Left ventricle myocardium superior (tissue), 1 donor: ENCODE data around the gene TMEM63C. TPM values are rescaled to one million over a fixed set of nuclear protein-coding genes. Genes with fewer than 3 reads are reported as not detected.

Experiments used
- ATAC-seq: fragments of 200-7000 bp; cut with Tn5 transposase; one replicate; pipeline ENCODE4 v1.9.1; 2020; ENCODE audit warnings: mild to moderate bottlenecking, moderate library complexity
- DNase-seq: peaks from one replicate; pipeline ENCODE4 v3.0.0-alpha.2; 2020
- intact Hi-C: fragments of 100-400 bp; cut with micrococcal nuclease; formaldehyde crosslinking; loops from one replicate; pipeline ENCODE4 v1.11.0; 2022
- total RNA-seq: library from RNA; stranded (reverse); fragmentation: NEBNext Ultra II Directional; extraction: Animal tissue kit (Norgen Biotek cat#: 25700); gene quantifications from one replicate; pipeline ENCODE4 v1.2.1, GENCODE V29; 2021
- donor health status: DM: no; HTN: yes; CAD: no; lungs with severe emphysema.

The TMEM63C gene
- total RNA-seq, 1 donor from 2014 or later, result 1.9 TPM

DNA sequence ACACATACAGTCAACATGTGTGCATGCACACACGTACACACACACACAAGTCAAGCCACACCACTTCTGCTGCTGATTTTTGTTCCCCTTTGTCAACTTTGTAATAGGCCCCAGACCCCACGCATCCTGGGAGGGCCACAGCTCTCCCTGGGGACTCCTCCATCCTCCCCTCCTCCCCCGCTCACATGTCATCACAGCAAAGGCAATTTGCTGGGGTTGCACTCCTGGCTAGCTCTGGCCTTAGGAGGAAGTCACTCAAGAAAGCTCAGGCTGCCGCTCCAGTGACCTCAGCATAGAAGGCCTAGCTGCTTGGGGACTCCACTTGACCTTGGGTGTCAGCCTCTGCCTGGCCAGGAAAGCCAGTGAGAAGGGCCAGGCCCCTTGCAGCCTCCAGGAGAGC, 62.3 kb downstream of the TMEM63C start:
- DNase-seq (no peak), ATAC-seq (no peak)
- intact Hi-C loops, result no loop called here

DNA sequence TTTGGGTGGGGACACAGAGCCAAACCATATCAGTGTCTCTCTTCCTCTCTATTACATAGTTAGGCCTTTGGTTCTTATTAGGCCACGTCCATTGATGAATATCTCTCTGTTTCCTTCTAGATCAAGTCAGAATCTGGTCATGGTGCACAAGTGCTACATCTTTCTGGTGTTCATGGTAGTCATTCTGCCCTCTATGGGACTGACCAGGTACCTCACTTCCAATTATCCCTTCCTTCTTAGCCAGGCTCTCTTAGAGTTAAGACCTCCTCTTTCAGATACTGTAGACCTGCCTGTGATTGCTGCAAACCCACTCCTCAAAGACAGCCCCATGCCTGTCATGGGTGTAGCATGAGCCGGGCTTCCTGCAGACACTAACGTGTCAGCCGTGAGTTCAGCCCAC, 64.2 kb downstream of the TMEM63C start:
- DNase-seq, result no peak
- intact Hi-C loops, result no loop called here
- no peak for ATAC-seq

DNA sequence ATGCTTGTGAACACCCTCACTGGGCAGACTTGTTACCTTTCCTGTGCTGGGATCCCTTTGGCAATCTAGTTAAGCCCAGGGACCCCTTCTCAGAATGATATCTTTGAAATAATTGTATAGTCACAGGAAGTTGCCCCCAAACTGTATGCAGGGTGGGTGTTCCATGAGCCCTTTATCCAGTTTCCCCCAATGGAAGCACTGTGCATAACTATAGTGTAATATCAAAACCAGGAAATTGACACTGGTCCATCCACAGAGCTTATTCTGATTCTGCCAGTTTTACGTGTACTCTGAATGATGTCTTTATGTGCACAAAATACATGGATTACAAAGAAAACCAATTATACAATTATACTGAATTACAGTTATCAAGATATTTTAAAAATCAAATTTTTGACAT, 65.2 kb downstream of the TMEM63C start:
- intact Hi-C loops, result no loop called here
- ATAC-seq (no peak), DNase-seq (no peak)

DNA sequence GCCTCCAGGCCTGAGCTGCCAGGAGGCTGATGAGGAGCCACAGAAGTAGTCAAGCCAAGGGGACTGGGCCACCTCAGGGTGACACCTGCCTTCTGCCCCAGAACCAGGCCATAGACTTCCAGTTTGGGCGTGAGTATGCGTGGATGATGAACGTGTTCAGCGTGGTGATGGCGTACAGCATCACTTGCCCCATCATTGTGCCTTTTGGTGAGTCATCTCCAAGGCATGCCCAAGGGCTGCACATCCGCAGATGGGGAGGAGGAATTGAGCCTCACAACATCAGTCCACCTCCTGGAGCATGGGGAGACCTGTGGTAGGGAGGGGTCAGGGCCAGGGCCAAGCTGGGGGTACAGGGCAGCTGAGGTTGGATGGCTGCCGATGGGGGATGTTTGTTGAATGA, 67.1 kb downstream of the TMEM63C start:
- ATAC-seq, result no peak
- intact Hi-C loops, result no loop called here
- no peak for DNase-seq

DNA sequence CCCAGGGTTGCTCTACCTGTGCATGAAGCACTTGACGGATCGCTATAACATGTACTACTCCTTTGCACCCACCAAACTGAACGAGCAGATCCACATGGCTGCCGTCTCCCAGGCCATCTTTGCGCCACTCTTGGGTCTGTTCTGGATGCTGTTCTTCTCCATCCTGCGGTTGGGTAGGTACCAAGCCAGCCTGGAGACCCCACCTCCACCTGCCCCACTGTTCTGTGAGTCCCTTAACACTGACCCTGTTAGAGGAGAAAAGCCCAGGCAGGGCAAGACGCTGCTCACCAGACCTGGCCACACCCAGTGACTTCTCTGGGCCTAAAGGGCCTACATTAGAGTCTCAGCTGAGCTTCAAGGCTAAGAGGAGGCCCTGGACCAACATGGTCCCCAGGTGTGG, 67.7 kb downstream of the TMEM63C start:
- intact Hi-C loops, result no loop called here
- ATAC-seq (no peak), DNase-seq (no peak)

DNA sequence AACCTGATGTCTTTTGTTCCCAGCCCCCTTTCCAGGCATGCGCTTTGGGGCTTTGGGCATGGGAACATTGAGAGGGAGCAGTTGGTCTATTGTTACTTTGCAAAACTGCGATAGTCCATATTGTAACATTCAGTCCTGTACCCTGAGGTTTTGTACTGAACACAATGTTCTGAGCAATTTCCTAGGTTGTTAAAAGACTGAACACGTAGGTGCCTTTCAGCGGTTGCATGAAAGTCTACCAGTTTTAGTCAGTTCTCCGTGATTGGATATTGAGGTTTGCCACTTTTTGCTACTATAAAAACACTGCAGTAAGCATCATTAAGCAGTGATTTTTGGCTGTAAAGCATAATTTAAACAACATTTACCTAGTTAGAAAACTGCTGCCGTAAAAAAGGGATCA, 69.3 kb downstream of the TMEM63C start:
- no peak for ATAC-seq
- no peak for DNase-seq

DNA sequence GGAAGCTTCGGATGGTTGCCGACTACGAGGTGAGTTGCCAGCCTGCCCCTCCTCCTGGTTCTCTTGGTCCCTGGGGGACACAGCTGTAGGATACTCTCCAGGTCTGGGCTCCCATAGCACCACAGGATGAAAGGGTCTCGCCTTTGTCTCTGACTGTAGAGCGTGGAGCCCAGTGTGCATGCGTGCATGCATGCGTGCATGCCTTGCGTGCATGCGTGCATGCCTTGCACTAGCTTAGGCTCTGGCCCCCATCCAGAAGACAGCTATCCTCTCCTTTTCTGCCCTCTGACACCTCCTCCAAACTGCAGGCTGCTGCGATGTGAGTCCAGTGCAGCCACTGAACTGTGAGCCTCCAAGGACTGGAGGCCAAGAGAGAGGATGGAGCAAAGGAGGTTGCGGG, 70.3 kb downstream of the TMEM63C start:
- no peak for ATAC-seq
- intact Hi-C loops, result no loop called here

More for the DNA sequence above, 69.3 kb downstream of the TMEM63C start:
- intact Hi-C loops, result no loop called here

DNA sequence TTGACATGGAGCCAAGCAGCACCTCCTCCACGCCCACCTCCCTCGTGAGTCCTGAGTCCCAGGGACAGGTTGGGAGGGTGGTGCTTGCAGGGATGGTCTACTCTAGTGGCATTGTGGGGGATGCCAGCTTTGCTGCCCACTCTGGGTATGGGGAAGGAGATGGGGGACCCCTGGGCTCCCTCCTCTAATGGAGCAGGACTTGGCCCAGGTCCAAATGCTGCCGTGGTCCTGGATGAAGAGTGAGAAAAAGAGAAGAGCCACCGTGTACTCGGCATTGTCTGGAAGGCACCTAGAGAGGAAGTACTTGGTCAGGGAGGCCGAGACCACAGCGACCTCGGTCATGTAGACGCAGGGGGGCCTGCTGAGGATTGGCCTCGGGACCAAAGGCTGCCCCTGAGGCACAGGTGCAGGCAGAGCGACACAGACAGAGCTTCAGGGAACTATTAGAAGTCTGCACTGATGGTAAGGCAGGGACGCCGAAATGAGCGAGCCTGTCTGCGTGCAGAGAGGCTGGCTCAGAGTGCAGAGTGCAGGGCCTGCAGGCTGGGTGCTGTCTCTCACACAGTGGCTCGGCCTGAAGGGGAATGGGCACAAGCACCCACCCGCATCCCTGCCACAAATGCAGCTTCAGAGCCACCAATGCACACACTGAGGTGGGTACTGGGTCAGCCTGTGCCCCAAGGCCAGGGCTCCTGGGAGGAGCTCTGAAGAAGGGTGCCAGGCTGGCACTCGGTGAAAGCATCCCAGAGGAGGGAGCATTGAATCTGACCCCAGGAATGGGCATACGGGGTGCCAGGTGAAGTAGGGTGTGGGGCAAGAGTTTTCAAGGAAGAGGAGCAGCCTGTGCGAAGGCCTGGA, 72.0 kb downstream of the TMEM63C start:
- intact Hi-C loops, result no loop called here
- ATAC-seq, result no peak
- no peak for DNase-seq

More for the DNA sequence above, 70.3 kb downstream of the TMEM63C start:
- DNase-seq, result no peak

DNA sequence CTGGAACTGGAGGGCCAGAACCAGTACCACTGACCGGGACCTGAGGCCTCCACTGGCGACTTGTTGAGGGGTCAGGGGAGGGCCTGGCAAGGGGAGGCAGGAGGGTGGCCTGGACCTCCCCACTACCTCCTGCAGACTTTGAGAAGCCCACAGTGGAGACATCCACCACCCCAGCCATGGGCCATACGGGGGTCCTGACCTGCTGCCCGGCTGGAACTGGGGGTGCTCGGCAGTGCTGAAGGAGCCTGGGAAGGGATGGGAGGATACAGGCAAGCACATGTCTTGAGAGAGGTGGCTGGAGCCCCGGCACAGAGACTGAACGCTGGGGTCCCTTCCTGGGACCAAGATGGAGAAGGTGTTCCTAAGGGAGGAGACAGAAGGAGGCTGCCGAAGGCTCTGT, 75.1 kb downstream of the TMEM63C start:
- no peak for DNase-seq
- intact Hi-C loops, result no loop called here

DNA sequence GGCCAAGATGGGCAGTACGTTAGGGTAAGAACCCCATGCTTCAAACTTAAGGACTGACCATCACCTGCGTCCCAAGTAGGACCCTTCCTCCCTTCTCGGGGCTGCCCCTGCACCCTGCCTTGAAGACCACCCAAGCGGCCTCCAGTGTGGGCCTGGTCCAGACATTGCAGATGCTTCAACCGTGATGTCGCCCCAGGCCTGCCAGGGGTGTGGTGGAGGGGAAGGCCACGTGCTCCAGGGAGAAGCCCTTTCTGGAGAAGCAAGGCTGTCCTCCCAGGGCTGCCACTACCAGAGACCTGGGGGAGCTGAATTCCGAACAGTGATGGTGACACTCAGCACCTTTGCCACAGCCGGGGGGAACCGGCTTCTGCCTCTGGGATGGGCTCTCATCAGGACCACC, 76.1 kb downstream of the TMEM63C start:
- ATAC-seq (no peak), DNase-seq (no peak)
- intact Hi-C loops, result no loop called here

More for the DNA sequence above, 75.1 kb downstream of the TMEM63C start:
- ATAC-seq, result no peak

DNA sequence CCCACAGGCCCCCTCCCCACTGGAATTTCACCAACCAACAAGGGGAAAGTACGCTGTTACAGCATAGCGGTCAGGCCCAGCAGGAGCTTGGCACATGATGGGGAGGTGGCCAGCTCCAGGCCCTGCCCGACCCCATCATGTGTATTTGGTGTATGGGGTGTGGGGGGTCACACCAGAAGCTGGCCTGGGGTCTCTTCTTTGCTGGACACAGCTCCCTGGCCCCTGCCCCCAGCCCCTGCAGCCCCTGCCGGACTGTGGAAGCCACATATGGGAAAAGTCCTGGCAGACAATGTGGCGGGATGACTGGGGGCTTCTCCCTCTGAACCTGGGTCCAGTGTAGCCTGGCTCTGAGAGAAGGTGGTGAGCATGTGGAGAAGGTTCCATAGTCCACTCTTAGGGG, 77.0 kb downstream of the TMEM63C start:
- no peak for ATAC-seq
- DNase-seq, result no peak
- intact Hi-C loops, result no loop called here

DNA sequence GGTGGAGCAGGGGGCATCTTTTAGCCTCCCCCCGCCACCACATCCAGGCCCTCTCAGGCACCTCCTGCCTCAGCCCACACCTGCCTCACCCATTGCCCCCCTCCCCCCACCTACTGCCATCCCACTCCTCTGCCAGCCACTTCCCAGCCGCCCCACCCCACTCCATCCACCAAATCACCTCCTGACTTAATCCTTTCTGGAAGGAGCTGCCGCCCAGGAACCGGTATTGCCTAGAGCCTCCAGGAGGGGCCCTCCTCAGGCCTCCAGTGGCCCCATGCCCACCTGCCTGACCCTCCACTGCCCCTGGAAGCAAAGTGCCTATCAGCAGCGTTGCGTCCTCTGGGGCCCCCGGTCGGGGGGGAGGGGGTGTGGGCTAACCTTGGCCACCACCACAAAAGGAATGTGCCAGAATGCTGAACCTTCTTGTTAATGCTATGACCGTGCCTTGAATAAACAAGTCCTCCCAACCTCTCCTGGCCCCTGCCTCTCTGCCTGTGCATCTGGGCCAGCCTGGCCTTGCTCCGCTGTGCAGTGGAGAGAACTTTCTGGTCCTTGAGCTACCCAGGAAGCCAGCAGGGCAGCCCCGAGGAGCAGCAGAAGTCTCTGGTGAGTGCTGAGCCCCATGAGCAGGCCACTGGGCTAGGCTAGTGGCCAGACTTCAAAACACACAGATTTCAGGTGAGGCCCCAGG, 77.6 kb downstream of the TMEM63C start:
- ATAC-seq (no peak), DNase-seq (no peak)
- intact Hi-C loops, result no loop called here

DNA sequence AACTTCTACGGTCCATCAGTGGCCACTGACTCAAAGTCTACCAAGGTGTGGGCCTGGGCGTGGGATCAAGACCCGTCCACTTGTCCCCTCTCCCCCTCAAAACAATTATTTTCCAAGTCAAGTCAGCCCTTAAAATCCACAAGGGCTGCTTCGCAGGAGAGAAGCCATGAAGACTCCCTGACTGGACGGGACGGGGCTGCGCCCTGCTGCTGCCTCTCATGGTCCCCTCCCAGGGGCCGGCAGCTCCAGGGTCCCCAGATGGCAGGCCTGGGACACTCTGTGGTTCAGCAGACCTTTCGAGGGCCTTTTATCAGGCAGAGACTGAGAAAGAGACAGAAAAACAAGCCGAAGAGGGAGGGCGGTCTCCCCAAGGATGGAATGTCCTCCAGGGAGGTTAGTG, 78.6 kb downstream of the TMEM63C start:
- intact Hi-C loops, result no loop called here
- DNase-seq (no peak), ATAC-seq (no peak)

DNA sequence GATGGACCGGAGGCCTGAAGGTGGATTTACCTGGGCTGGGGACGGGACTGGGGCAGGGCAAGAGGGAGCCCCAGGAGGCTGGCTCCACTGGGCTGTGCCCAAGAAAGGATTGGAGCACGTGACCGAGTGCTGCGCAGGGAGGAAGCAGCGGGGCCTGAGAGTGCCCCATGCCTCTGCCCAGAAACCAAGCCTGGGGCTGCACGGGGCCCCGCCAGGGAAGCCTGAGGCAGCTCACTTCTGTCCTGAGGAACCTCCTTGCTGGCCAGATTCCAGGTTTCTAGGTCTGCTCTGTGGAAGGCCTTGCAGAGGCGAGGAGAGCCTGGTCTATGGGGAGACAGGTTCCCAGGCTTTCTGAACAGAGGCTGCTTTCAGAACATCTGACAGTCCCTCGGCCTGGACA, 79.0 kb downstream of the TMEM63C start:
- ATAC-seq (no peak), DNase-seq (no peak)
- intact Hi-C loops, result no loop called here

DNA sequence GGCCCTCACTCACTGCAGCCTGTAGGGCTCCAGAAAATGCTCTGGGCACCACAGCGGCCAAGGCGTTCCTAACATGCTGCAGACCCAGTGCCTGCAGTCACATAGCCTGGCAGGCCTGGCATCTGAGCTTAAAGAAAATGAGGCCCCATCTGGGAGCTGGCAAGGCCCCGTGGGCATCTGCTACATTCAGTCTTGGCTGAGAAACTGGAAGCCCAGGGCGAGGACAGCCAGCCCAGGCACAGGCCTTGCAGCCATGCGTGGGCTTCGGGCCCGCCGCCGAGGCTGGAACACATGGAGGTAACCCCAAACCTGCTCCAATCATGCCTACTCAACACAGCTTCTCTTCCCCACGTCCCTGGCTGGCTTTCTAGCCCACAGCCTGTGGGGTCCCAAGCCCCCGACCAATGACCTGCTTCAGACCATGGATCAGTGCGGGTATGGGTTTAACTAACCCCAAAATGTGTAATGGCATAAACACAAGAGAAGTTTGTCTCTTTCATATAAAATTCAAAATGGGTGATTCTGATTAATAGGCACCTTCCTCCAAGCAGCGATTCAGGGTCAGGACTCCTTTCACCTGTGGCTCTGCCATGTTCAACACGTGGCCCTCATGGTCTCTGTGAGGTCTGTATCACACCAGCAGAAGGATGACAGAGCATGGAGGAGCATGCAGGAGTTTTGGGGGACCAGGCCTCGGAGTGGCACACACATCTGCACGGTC, 83.0 kb downstream of the TMEM63C start:
- no peak for ATAC-seq
- no peak for DNase-seq
- intact Hi-C loops, result no loop called here

DNA sequence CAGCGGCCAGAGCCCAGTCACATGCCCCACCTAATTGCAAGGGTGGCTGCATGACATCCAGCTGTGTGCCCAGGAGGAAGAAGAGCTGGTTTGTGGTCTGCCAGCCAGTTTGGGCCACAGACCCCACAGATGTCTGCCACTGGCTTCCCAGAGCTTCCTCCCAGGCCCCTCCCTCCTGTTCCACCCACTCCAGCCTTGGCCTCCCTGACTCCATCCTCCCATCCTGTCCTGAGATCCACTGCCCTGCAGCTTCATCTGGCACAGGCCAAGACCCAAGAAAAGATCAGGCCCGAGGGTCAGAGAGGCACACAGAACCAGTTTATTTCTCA, 83.6 kb downstream of the TMEM63C start:
- DNase-seq, result no peak
- intact Hi-C loops, result no loop called here

DNA sequence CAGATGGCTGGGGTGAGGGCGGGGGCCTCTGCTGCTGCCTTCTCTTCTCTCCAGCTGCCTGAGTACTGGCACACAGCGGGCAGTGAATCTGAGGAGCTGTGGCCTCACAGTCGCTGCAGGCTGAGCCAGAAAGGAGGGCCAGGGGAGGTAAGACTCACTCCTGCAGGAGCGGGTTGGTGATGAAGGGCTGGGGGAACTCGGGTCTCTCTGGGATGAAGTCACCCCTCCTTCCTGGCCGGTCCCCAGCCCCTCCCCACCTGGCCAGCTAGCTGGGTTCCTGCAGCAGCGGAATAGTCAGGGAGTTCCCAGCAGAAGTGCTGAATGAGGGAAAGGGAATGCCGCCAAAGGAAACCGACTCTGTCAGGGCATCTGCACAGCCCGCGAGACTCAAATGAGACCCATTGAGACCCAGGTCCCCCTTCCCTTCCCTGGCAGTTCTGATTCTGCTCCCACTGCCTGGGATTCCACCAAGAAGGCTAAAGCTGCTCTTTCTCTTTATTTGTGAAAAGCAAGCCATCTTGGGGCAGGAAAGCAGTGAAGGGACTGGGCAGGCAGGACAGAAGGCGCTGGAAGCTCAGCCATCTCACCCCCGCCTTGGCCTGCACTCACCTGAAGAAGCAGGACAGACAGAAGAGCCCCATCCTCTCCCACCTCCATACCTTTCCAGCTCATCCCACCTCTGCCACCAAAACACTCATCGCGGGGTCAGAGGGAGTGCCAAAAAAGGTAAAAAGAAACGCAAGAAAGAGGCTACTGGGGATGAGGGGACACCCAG, 84.2 kb downstream of the TMEM63C start:
- intact Hi-C loops, result no loop called here
- DNase-seq (no peak), ATAC-seq (no peak)

More for the DNA sequence above, 83.6 kb downstream of the TMEM63C start:
- ATAC-seq, result no peak

DNA sequence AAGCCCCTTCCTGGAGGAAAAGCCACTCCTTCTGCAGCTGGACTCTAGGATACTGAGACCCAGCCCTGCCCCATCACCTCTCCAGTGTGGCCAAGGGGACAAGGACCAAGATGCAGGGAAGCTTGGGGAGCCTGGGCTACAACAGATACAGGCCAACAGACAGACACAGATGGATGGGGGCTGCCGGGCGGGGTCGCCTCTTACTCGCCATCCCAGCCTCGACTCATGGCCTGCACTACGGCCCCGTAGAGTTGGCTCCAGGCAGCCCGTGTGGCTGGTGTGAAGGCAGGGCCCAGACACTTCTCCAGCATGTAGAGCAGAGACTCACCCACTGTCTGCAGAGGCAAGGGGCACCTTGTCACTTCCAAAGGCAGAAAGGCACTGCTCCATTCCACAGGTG, 84.7 kb downstream of the TMEM63C start:
- DNase-seq (no peak), ATAC-seq (no peak)
- intact Hi-C loops, result no loop called here

DNA sequence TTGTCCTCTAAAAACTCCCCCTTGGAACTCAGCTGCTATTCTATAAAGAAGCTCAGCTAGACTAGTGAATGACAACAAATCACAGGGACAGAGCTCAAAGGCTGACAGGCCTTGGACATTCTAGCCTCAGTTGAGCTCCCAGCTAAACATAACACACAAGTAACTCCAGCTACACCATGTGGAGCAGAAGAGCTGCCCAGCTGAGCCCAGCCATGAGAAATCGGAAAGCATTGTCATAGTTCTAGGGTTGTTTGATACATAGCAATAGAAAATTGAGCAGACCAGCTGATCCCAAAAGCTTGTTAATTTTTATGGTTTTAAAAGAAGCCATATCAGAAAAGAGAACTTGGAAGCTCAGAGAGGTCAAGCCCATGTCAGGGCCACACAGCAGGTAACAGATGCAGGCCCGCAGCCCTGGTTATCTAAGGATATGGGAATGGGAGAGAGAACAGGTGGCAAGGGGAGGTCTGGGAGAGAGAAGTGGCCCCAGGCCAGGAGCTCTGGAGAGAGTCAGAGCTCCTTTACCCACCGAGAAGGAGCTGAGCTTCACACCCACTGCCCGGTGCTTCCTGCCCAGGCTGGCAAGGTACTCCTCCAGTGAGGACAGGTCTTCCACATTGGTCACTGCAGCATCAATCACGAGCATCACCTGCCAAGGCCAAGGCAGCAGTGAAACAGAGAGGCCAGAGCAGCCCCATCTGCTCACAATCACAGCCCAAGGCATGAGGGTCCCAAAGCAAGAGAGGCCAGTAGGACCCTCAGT, 86.5 kb downstream of the TMEM63C start:
- DNase-seq, result no peak
- intact Hi-C loops, result no loop called here
- ATAC-seq, result no peak
